HepG2 (cell line): ENCODE data around the gene ACTN4. TPM values are rescaled to one million over a fixed set of nuclear protein-coding genes. Genes with fewer than 3 reads are reported as not detected.
A peak's percentile ranks its signal among the peaks of the same experiment; 100 is the strongest.

Experiments
- GABPB1 ChIP-seq: IDR thresholded peaks from 2 replicates; pipeline ENCODE4 v1.6.1; 2016; ENCODE audit warnings: mild to moderate bottlenecking, missing genetic modification reagents, moderate library complexity, missing compliant biosample characterization
- HNF4A ChIP-seq: sonication (generic); formaldehyde crosslinking; IDR thresholded peaks from 2 replicates; pipeline ENCODE4 v1.4.0; 2020; ENCODE audit warnings: missing genetic modification reagents
- HNRNPLL ChIP-seq: fragments of 200-400 bp; formaldehyde crosslinking; IDR thresholded peaks from 2 replicates; pipeline ENCODE4 v1.6.1; 2017; ENCODE audit warnings: mild to moderate bottlenecking, low read depth, low read length; ENCODE audit not compliant: poor library complexity, severe bottlenecking
- RBM22 ChIP-seq: fragments of 200-400 bp; formaldehyde crosslinking; optimal IDR thresholded peaks from 2 replicates; pipeline ENCODE3; 2017; ENCODE audit warnings: mild to moderate bottlenecking, low read length, moderate library complexity
- SIX1 ChIP-seq: sonication (generic); formaldehyde crosslinking; IDR thresholded peaks from 2 replicates; pipeline ENCODE4 v1.4.0; 2020; ENCODE audit warnings: missing genetic modification reagents, borderline replicate concordance
- SOX5 ChIP-seq: IDR thresholded peaks from 2 replicates; pipeline ENCODE4 v1.6.1; 2016; ENCODE audit warnings: borderline replicate concordance
- SRF ChIP-seq: IDR thresholded peaks from 2 replicates; pipeline ENCODE4 v1.6.1; 2011; ENCODE audit warnings: mild to moderate bottlenecking, low read depth, low read length, moderate library complexity
- polyA plus RNA-seq, 8 experiments: library from polyadenylated mRNA; depleted of rRNA in 3 of 8; stranded (reverse) in 7 of 8; unstranded in 1 of 8; fragments of >200 nt; fragmentation: Illumina TruSeq in 4 of 8; extraction: Trizol in 4 of 8; gene quantifications; 2 replicates each; pipeline versions ENCODE4 v1.2.1 to v1.2.3, GENCODE V29; 2011 to 2016; ENCODE audit warnings: low read depth in 4 of 8, missing spikeins in 1 of 8, mixed read lengths in 1 of 8; ENCODE audit not compliant: insufficient read depth in 1 of 8
- total RNA-seq, 5 experiments: library from RNA; depleted of rRNA; stranded (reverse); fragments of >200 nt; fragmentation: Illumina TruSeq; extraction: Trizol; gene quantifications; 2 replicates each; pipeline ENCODE4 v1.2.3, GENCODE V29; 2016; ENCODE audit warnings: low read depth in 1 of 5
- TF ChIP-seq, protein P1 (sequence below): sonication (generic); formaldehyde crosslinking; IDR thresholded peaks from 2 replicates; pipeline ENCODE4 v1.5.0; 2020; ENCODE audit warnings: mild to moderate bottlenecking, missing genetic modification reagents
- TF ChIP-seq, protein P2 (sequence below): sonication (generic); formaldehyde crosslinking; IDR thresholded peaks from 2 replicates; pipeline ENCODE4 v1.4.0; 2020; ENCODE audit warnings: mild to moderate bottlenecking, missing genetic modification reagents

Gene ACTN4
- total and polyA plus RNA-seq, 2 of the 13 experiments (the other 11 are each of a cell fraction or from before 2014, with no cell fraction given) = 171 to 192 TPM

DNA sequence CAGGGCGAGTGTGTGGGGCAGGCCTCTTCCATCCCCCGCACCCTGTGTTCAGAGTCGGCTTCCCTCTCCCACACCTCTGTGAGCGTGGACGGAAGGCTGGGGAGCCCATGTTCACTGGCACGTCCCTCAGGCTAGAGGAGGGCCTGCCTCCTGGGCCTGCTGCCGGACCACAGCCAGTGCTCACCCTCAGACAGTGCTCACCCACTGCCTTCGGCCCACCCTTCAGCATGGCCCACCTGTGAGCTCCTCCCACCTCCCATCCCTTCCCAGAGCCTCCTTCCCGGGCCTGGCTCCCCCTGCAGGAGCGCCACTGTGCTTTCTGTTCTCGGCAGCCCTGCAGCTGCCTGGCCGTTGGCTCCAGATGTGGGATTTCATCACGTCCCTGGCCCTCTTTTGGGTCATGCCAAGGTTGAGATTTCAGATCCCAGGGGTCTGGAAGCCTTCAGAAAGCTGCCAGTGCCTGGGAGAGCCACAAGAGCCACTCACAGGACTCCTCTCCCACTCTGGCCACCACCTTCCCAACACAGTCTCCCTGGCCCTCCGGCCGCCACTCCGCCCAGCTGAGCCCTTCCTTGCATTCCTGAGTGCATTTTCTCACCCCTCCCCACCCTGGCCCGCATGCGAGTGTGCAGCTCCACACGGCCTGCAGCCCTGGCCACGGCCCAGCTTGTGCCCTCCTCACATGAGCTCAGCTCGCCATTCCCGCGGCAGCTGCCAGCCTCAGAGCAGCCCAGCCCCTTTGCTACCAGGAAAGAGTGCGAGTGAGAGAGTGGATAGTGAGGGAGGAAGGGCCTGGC lies 71.5 kb downstream of the ACTN4 start (continued):
- TF ChIP-seq, protein P1, sequence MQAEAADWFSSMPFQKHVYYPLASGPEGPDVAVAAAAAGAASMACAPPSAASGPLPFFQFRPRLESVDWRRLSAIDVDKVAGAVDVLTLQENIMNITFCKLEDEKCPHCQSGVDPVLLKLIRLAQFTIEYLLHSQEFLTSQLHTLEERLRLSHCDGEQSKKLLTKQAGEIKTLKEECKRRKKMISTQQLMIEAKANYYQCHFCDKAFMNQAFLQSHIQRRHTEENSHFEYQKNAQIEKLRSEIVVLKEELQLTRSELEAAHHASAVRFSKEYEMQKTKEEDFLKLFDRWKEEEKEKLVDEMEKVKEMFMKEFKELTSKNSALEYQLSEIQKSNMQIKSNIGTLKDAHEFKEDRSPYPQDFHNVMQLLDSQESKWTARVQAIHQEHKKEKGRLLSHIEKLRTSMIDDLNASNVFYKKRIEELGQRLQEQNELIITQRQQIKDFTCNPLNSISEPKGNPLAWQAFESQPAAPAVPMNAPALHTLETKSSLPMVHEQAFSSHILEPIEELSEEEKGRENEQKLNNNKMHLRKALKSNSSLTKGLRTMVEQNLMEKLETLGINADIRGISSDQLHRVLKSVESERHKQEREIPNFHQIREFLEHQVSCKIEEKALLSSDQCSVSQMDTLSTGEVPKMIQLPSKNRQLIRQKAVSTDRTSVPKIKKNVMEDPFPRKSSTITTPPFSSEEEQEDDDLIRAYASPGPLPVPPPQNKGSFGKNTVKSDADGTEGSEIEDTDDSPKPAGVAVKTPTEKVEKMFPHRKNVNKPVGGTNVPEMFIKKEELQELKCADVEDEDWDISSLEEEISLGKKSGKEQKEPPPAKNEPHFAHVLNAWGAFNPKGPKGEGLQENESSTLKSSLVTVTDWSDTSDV = 0 out of 2 replicates have a peak, but pooled peaks have one; percentile 49
- TF ChIP-seq SIX1 (CRISPR knock-in tag) (no peak), HNF4A (CRISPR knock-in tag) (no peak), SOX5 (CRISPR knock-in tag) (no peak), SRF (no peak), HNRNPLL (peak; percentile 13), RBM22 (peak; percentile 87), GABPB1 (CRISPR knock-in tag) (no peak)
- TF ChIP-seq, protein P2, sequence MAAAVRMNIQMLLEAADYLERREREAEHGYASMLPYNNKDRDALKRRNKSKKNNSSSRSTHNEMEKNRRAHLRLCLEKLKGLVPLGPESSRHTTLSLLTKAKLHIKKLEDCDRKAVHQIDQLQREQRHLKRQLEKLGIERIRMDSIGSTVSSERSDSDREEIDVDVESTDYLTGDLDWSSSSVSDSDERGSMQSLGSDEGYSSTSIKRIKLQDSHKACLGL (CRISPR knock-in tag) = no peak
